ENCODE results near the gene KLHL29. TPM values are rescaled to one million over a fixed set of nuclear protein-coding genes. Genes with fewer than 3 reads are reported as not detected.

Gene KLHL29
- polyA plus RNA-seq, 1 donor from 2014 or later = 42.4 TPM

DNA sequence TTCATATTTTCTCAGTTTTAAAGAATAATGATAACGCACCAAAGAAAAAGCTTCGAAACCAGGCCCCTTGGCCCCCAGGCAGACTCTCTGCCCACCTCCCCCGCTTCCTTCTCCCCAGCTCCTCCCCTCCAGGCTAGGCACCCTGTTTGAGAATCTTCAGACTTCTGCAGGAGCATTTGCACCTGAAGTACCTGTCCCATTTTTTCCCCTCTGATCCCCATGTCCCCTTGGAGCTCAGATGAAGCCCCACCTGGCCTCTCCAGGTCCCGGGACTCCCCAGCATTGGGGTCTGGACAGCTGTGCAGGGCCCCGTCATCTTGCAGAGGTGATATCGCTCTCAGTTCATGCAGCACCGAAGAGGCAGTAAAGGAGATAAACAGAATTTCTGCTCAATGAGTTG lies 35.5 kb upstream of the KLHL29 start:
- no peaks in the 10 kb centered on the region for H3K27me3 ChIP-seq (ENCODE audit: insufficient read depth, low read depth, low read length)
- H3K27ac ChIP-seq (ENCODE audit: low read length) = peak overlapping the region; percentile 75
- no peak overlapping the region for H3K9ac ChIP-seq (ENCODE audit: low read length)
- no peaks in the 10 kb centered on the region for H3K36me3 ChIP-seq (ENCODE audit: insufficient read depth, low read length)
- no peak overlapping the region for H3K4me2 ChIP-seq (ENCODE audit: low read length)
- no peaks in the 10 kb centered on the region for H4K20me1 ChIP-seq (ENCODE audit: insufficient read depth)
- TF ChIP-seq EP300 (conservative IDR thresholded peaks at IDR 0.05; ENCODE audit: poor library complexity, severe bottlenecking) (no peak), EZH2 (IDR thresholded peaks at IDR 0.05; ENCODE audit: borderline replicate concordance, insufficient read depth, low read length, poor library complexity, severe bottlenecking) (no peak), MXI1 (conservative IDR thresholded peaks at IDR 0.05; ENCODE audit: poor library complexity, severe bottlenecking) (no peak), TAF1 (IDR thresholded peaks at IDR 0.05; ENCODE audit: low read depth) (no peak), SMC3 (conservative IDR thresholded peaks at IDR 0.05; ENCODE audit: poor library complexity) (no peak), POLR2AphosphoS5 (IDR thresholded peaks at IDR 0.05) (no peak), RAD21 (conservative IDR thresholded peaks at IDR 0.05) (no peak)
- TF ChIP-seq, protein P1, sequence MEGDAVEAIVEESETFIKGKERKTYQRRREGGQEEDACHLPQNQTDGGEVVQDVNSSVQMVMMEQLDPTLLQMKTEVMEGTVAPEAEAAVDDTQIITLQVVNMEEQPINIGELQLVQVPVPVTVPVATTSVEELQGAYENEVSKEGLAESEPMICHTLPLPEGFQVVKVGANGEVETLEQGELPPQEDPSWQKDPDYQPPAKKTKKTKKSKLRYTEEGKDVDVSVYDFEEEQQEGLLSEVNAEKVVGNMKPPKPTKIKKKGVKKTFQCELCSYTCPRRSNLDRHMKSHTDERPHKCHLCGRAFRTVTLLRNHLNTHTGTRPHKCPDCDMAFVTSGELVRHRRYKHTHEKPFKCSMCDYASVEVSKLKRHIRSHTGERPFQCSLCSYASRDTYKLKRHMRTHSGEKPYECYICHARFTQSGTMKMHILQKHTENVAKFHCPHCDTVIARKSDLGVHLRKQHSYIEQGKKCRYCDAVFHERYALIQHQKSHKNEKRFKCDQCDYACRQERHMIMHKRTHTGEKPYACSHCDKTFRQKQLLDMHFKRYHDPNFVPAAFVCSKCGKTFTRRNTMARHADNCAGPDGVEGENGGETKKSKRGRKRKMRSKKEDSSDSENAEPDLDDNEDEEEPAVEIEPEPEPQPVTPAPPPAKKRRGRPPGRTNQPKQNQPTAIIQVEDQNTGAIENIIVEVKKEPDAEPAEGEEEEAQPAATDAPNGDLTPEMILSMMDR (IDR thresholded peaks at IDR 0.05; ENCODE audit: poor library complexity, severe bottlenecking) = no peak
- TF ChIP-seq, protein P2, sequence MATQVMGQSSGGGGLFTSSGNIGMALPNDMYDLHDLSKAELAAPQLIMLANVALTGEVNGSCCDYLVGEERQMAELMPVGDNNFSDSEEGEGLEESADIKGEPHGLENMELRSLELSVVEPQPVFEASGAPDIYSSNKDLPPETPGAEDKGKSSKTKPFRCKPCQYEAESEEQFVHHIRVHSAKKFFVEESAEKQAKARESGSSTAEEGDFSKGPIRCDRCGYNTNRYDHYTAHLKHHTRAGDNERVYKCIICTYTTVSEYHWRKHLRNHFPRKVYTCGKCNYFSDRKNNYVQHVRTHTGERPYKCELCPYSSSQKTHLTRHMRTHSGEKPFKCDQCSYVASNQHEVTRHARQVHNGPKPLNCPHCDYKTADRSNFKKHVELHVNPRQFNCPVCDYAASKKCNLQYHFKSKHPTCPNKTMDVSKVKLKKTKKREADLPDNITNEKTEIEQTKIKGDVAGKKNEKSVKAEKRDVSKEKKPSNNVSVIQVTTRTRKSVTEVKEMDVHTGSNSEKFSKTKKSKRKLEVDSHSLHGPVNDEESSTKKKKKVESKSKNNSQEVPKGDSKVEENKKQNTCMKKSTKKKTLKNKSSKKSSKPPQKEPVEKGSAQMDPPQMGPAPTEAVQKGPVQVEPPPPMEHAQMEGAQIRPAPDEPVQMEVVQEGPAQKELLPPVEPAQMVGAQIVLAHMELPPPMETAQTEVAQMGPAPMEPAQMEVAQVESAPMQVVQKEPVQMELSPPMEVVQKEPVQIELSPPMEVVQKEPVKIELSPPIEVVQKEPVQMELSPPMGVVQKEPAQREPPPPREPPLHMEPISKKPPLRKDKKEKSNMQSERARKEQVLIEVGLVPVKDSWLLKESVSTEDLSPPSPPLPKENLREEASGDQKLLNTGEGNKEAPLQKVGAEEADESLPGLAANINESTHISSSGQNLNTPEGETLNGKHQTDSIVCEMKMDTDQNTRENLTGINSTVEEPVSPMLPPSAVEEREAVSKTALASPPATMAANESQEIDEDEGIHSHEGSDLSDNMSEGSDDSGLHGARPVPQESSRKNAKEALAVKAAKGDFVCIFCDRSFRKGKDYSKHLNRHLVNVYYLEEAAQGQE (IDR thresholded peaks at IDR 0.05; ENCODE audit: borderline replicate concordance) = no peak
- H3K9me3 ChIP-seq (ENCODE audit: low read length) = no peaks in the 10 kb centered on the region
- H3K9me2 ChIP-seq (ENCODE audit: insufficient read depth, low read length) = no peaks in the 10 kb centered on the region
- H2AFZ ChIP-seq (ENCODE audit: low read depth, low read length) = no peak overlapping the region
- no peak overlapping the region for H3K4me3 ChIP-seq (ENCODE audit: low read length)
- H3F3A ChIP-seq (ENCODE audit: insufficient read depth, low read length, poor library complexity, severe bottlenecking) = no peaks in the 10 kb centered on the region
- H3K79me2 ChIP-seq (replicated peaks; ENCODE audit: insufficient read depth, low read length) = no peaks in the 10 kb centered on the region

DNA sequence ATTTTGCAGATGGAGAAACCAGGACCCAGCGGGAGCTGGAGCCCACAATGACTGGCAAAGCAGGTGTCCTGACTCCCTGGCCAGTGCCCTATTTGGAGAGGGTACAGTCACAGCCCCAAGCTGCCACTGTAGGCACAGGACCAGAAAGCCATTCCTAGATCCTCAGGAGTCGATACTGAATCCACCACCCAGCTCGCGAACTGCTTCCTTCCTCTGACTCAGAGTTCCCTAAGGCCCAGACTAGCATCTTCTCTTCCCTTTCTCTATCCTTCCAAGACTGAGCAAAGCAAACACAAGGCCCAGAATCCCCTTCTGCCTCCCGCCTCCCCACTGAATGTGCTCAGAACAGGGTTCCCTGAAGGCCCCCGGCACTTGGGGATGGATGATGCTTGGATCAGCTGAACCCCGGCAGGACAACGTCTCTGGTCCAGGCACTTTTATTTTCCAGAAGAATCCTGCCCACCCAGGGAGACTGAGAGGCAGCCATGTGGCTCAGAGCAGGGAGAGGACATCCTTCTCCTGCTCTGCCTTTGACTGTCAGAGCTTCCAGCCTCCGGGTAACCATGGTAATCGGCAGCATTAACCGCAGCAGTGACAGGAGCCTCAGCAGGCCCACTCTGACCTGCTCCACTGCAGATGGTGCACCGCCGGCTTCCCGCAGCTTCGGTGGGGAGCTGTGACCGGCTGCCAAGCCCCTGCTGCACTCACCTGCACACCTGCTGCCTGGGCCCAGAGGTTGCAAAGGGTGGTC lies 34.8 kb upstream of the KLHL29 start:
- Histone ChIP-seq H4K20me1 (ENCODE audit: insufficient read depth) (no peaks in the 10 kb centered on the region), H3K9me2 (ENCODE audit: insufficient read depth, low read length) (no peaks in the 10 kb centered on the region), H3K79me2 (replicated peaks; ENCODE audit: insufficient read depth, low read length) (no peaks in the 10 kb centered on the region), H3K9ac (ENCODE audit: low read length) (peak overlapping the region; percentile 33), H3K4me3 (ENCODE audit: low read length) (no peak overlapping the region), H3K27me3 (ENCODE audit: insufficient read depth, low read depth, low read length) (no peaks in the 10 kb centered on the region), H3F3A (ENCODE audit: insufficient read depth, low read length, poor library complexity, severe bottlenecking) (no peaks in the 10 kb centered on the region), H3K27ac (ENCODE audit: low read length) (peak overlapping the region; percentile 75), H3K36me3 (ENCODE audit: insufficient read depth, low read length) (no peaks in the 10 kb centered on the region), H2AFZ (ENCODE audit: low read depth, low read length) (no peak overlapping the region), H3K9me3 (ENCODE audit: low read length) (no peaks in the 10 kb centered on the region), H3K4me2 (ENCODE audit: low read length) (no peak overlapping the region)
- TF ChIP-seq SMC3 (conservative IDR thresholded peaks at IDR 0.05; ENCODE audit: poor library complexity) (peak; percentile 48), EP300 (conservative IDR thresholded peaks at IDR 0.05; ENCODE audit: poor library complexity, severe bottlenecking) (peak; percentile 43), RAD21 (conservative IDR thresholded peaks at IDR 0.05) (peak; percentile 28), TAF1 (IDR thresholded peaks at IDR 0.05; ENCODE audit: low read depth) (no peak), POLR2AphosphoS5 (IDR thresholded peaks at IDR 0.05) (peak; percentile 26), EZH2 (IDR thresholded peaks at IDR 0.05; ENCODE audit: borderline replicate concordance, insufficient read depth, low read length, poor library complexity, severe bottlenecking) (no peak), MXI1 (conservative IDR thresholded peaks at IDR 0.05; ENCODE audit: poor library complexity, severe bottlenecking) (no peak)
- TF ChIP-seq, protein P2 (IDR thresholded peaks at IDR 0.05; ENCODE audit: borderline replicate concordance) = peak; percentile 50
- TF ChIP-seq, protein P1 (IDR thresholded peaks at IDR 0.05; ENCODE audit: poor library complexity, severe bottlenecking) = no peak
